ENCODE results near the gene ZRANB3. TPM values are rescaled to one million over a fixed set of nuclear protein-coding genes. Genes with fewer than 3 reads are reported as not detected.

ZRANB3 gene
- total RNA-seq, 2 experiments from 2014 or later: 11.6 to 27.0 TPM

GRCh38 chr2:135494917-135495316, 36.1 kb downstream of the ZRANB3 start:
- Histone ChIP-seq H2AFZ (ENCODE audit: low read length) (no peak overlapping the region), H3K9me3 (ENCODE audit: low read length) (peaks cover 13% of the 10 kb centered on the region; the same call in 1 of the 2 replicates), H4K20me1 (ENCODE audit: insufficient read depth, low read length) (no peaks in the 10 kb centered on the region), H3K9me2 (ENCODE audit: insufficient read depth, low read length) (no peaks in the 10 kb centered on the region), H3K4me3 (ENCODE audit: low read depth, low read length, poor library complexity, severe bottlenecking) (no peak overlapping the region), H3K4me2 (ENCODE audit: low read length) (no peak overlapping the region), H3K27ac (ENCODE audit: low read depth, low read length, poor library complexity, severe bottlenecking) (no peak overlapping the region), H3K79me2 (ENCODE audit: insufficient read depth, low read depth, low read length) (no peaks in the 10 kb centered on the region), H3K4me1 (ENCODE audit: insufficient read depth, low read length, poor library complexity, severe bottlenecking) (no peaks in the 10 kb centered on the region), H3K36me3 (ENCODE audit: insufficient read depth, low read length) (peaks cover 38% of the 10 kb centered on the region)
- no peak for DNase-seq (ENCODE audit: low spot score)
- no TSS peak for BruUV-seq (replicated peaks)
- TF ChIP-seq EZH2phosphoT487 (IDR thresholded peaks at IDR 0.05; ENCODE audit: borderline replicate concordance, low read depth, low read length) (no peak), CTCF (conservative IDR thresholded peaks at IDR 0.05; ENCODE audit: low read length) (no peak)
- ChIA-PET POLR2A (no interaction called here), CTCF (ENCODE audit: unreplicated experiment) (no interaction called here)
- intact Hi-C loops (cut with micrococcal nuclease; ENCODE audit: unreplicated experiment): no loop called here

- no peak for TF ChIP-seq CTCF (conservative IDR thresholded peaks at IDR 0.05; ENCODE audit: low read length)
- TF ChIP-seq EZH2phosphoT487 (IDR thresholded peaks at IDR 0.05; ENCODE audit: borderline replicate concordance, low read depth, low read length): no peak
- Histone ChIP-seq H3K27ac (ENCODE audit: low read depth, low read length, poor library complexity, severe bottlenecking) (no peak overlapping the region), H3K4me1 (ENCODE audit: insufficient read depth, low read length, poor library complexity, severe bottlenecking) (no peaks in the 10 kb centered on the region), H3K9me3 (ENCODE audit: low read length) (peaks cover 9% of the 10 kb centered on the region; the same call in 1 of the 2 replicates), H3K4me3 (ENCODE audit: low read depth, low read length, poor library complexity, severe bottlenecking) (no peak overlapping the region), H3K36me3 (ENCODE audit: insufficient read depth, low read length) (peaks cover 38% of the 10 kb centered on the region), H3K9me2 (ENCODE audit: insufficient read depth, low read length) (no peaks in the 10 kb centered on the region), H2AFZ (ENCODE audit: low read length) (no peak overlapping the region), H3K4me2 (ENCODE audit: low read length) (no peak overlapping the region), H3K79me2 (ENCODE audit: insufficient read depth, low read depth, low read length) (no peaks in the 10 kb centered on the region), H4K20me1 (ENCODE audit: insufficient read depth, low read length) (no peaks in the 10 kb centered on the region)
- intact Hi-C loops (cut with micrococcal nuclease; ENCODE audit: unreplicated experiment): no loop called here
- POLR2A ChIA-PET: no interaction called here
- BruUV-seq (replicated peaks): no TSS peak
- DNase-seq (ENCODE audit: low spot score): no peak
- CTCF ChIA-PET (ENCODE audit: unreplicated experiment): no interaction called here
Measured at GRCh38 chr2:135494503-135494902, 36.5 kb downstream of the ZRANB3 start.

GRCh38 chr2:135490376-135490775, 40.6 kb downstream of the ZRANB3 start:
- BruUV-seq (replicated peaks): no TSS peak

More at GRCh38 chr2:135490376-135490775, 40.6 kb downstream of the ZRANB3 start:
- no peaks in the 10 kb centered on the region; the same call in 1 of the 2 replicates for H3K9me3 ChIP-seq (ENCODE audit: low read length)
- H3K9me2 ChIP-seq (ENCODE audit: insufficient read depth, low read length): no peaks in the 10 kb centered on the region
- no peak overlapping the region for H2AFZ ChIP-seq (ENCODE audit: low read length)
- peaks cover 26% of the 10 kb centered on the region for H3K36me3 ChIP-seq (ENCODE audit: insufficient read depth, low read length)
- ChIA-PET CTCF (ENCODE audit: unreplicated experiment) (no interaction called here), POLR2A (no interaction called here)
- no peak for DNase-seq (ENCODE audit: low spot score)
- H3K4me2 ChIP-seq (ENCODE audit: low read length): no peak overlapping the region
- intact Hi-C loops (cut with micrococcal nuclease; ENCODE audit: unreplicated experiment): no loop called here
- TF ChIP-seq CTCF (conservative IDR thresholded peaks at IDR 0.05; ENCODE audit: low read length) (no peak), EZH2phosphoT487 (IDR thresholded peaks at IDR 0.05; ENCODE audit: borderline replicate concordance, low read depth, low read length) (no peak)
- H3K4me1 ChIP-seq (ENCODE audit: insufficient read depth, low read length, poor library complexity, severe bottlenecking): no peaks in the 10 kb centered on the region
- H3K79me2 ChIP-seq (ENCODE audit: insufficient read depth, low read depth, low read length): no peaks in the 10 kb centered on the region
- no peaks in the 10 kb centered on the region for H4K20me1 ChIP-seq (ENCODE audit: insufficient read depth, low read length)
- H3K4me3 ChIP-seq (ENCODE audit: low read depth, low read length, poor library complexity, severe bottlenecking): no peak overlapping the region
- H3K27ac ChIP-seq (ENCODE audit: low read depth, low read length, poor library complexity, severe bottlenecking): no peak overlapping the region

Data from OCI-LY7 (cell line).